Stimulated activated naive B cell treated with anti-CD40 and anti-IgM and Interleukin-4, amounts not matched to agents 10 μg/mL and 1 μg/mL and 100 μg/mL, for 72 hours (primary cell): ENCODE measurements around the gene GFRA1.

Experiments used
- ATAC-seq, 2 donors: fragments of 150-1000 bp; cut with Tn5 transposase; replicated peaks; 2 replicates each; pipeline ENCODE4 v1.10.0; 2021; ENCODE audit warnings: moderate library complexity in 1 of 2
- DNase-seq: peaks from one replicate; pipeline ENCODE4 v3.0.0; 2021
- H3K27ac Mint-ChIP-seq: one replicate; pipeline ENCODE4 v1.8.0; 2022; ENCODE audit warnings: mild to moderate bottlenecking, mixed read lengths
- H3K27me3 Mint-ChIP-seq, 2 donors: one replicate each; pipeline ENCODE4 v1.8.0; 2022; ENCODE audit warnings: mixed read lengths in 2 of 2
- H3K36me3 Mint-ChIP-seq, 2 donors: one replicate each; pipeline ENCODE4 v1.8.0; 2022; ENCODE audit warnings: mixed read lengths in 2 of 2, mild to moderate bottlenecking in 1 of 2
- H3K4me1 Mint-ChIP-seq, 2 donors: one replicate each; pipeline ENCODE4 v1.8.0; 2022; ENCODE audit warnings: mixed read lengths in 2 of 2, mild to moderate bottlenecking in 1 of 2
- H3K4me3 Mint-ChIP-seq, 2 donors: one replicate each; pipeline ENCODE4 v1.8.0; 2022; ENCODE audit warnings: mild to moderate bottlenecking in 2 of 2, mixed read lengths in 2 of 2, moderate library complexity in 1 of 2
- H3K9me3 Mint-ChIP-seq, 2 donors: one replicate each; pipeline ENCODE4 v1.8.0; 2022; ENCODE audit warnings: mixed read lengths in 2 of 2, mild to moderate bottlenecking in 1 of 2

The GFRA1 gene

DNA sequence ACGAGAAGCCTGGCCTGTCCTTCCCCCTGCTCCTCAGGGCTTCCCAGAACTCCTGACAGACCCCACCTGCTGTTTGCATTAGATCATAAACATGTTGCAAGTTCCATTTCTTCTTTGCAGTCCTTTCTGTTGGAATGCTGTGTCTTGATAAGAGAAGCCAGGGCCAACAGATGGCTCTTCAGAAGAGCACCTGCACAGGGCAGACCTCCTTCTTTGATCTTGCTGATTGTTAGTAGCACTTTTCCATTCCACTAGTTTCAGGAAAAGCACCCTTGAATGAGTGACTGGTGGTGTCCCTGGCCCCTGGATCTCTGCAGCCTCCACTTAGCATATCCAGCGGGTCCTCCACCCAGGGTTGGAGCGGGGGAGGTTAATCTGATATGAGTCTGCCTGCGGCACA lies 243.2 kb downstream of the GFRA1 start:
- ATAC-seq, result no peak
- DNase-seq, result no peak
- Mint-ChIP-seq H3K4me1 (no peaks in the 10 kb centered on the region), H3K36me3 (no peaks in the 10 kb centered on the region), H3K27me3 (no peaks in the 10 kb centered on the region), H3K9me3 (peaks cover 13 to 21% of the 10 kb centered on the region in 2 donors), H3K27ac (no peak overlapping the region), H3K4me3 (no peak overlapping the region)

- no peak for DNase-seq
- Mint-ChIP-seq H3K9me3 (peaks cover 6 to 8% of the 10 kb centered on the region in 2 donors), H3K4me1 (no peaks in the 10 kb centered on the region), H3K27me3 (no peaks in the 10 kb centered on the region), H3K27ac (no peak overlapping the region), H3K4me3 (no peak overlapping the region), H3K36me3 (no peaks in the 10 kb centered on the region)
- no peak for ATAC-seq
These were observed 245.7 kb downstream of the GFRA1 start for GRCh38 chr10:116027355-116027754.

GRCh38 chr10:116026725-116027124 lies 246.3 kb downstream of the GFRA1 start:
- Mint-ChIP-seq H3K27me3 (no peaks in the 10 kb centered on the region), H3K9me3 (peaks cover 5 to 8% of the 10 kb centered on the region in 2 donors), H3K27ac (no peak overlapping the region), H3K4me1 (no peaks in the 10 kb centered on the region), H3K36me3 (no peaks in the 10 kb centered on the region), H3K4me3 (no peak overlapping the region)
- DNase-seq (no peak), ATAC-seq (no peak)

DNA sequence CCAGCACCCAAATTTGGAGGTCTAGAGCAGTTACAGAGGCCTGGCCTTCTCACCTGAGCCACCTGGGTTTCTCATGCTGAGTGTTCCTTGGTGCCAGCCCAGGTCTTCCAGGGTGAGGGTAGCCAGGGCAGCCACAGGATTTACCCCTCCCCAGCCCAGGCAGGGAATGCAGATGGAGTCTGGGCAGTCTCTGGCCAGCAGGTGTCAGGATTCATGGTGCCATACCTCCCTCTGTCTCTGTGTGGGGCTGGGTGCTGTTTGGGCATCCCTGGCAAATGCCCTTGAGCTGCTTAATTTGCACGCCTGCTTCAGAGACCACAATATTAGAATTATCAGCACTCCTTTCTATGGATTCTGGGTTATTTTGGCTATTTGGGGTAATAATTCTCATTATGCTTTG lies 246.7 kb downstream of the GFRA1 start:
- no peaks in the 10 kb centered on the region for H3K4me1 Mint-ChIP-seq
- ATAC-seq (no peak), DNase-seq (no peak)
- no peak overlapping the region for H3K27ac Mint-ChIP-seq
- H3K9me3 Mint-ChIP-seq, result peaks cover 5 to 8% of the 10 kb centered on the region in 2 donors
- no peaks in the 10 kb centered on the region for H3K36me3 Mint-ChIP-seq
- H3K27me3 Mint-ChIP-seq, result no peaks in the 10 kb centered on the region
- no peak overlapping the region for H3K4me3 Mint-ChIP-seq

DNA sequence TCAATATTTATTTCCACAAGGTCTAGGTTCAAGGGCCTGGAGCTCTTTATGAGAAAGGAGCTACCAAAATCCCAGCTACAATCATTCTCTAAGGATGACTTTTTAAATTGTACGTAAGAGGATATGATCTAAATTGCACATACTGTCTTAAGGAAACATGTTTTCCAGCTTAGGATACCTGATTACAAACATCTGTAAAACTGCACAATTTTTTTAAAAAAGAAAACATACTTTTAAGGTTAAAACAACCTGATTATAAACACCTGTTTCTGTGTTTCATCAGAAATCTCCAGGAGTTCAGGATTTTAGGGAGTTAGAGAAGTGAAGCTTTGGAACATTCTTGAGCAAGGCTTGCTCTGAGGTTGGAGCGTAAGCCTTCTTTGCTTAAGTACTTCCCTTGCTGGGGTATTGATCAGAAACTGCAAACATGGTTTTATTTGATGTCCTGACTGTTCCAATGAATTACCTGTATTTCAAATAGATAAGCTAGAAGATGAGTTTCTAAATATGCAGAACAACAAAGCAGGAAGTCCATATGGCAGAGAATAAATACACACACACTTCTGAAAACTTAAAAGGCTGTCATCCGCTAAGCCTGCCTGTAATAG lies 248.6 kb downstream of the GFRA1 start:
- no peak overlapping the region for H3K4me3 Mint-ChIP-seq
- no peaks in the 10 kb centered on the region for H3K36me3 Mint-ChIP-seq
- H3K27me3 Mint-ChIP-seq, result no peaks in the 10 kb centered on the region
- ATAC-seq, result no peak
- no peak for DNase-seq
- no peaks in the 10 kb centered on the region for H3K4me1 Mint-ChIP-seq
- no peak overlapping the region for H3K27ac Mint-ChIP-seq
- H3K9me3 Mint-ChIP-seq, result peaks cover 7 to 15% of the 10 kb centered on the region in 2 donors

DNA sequence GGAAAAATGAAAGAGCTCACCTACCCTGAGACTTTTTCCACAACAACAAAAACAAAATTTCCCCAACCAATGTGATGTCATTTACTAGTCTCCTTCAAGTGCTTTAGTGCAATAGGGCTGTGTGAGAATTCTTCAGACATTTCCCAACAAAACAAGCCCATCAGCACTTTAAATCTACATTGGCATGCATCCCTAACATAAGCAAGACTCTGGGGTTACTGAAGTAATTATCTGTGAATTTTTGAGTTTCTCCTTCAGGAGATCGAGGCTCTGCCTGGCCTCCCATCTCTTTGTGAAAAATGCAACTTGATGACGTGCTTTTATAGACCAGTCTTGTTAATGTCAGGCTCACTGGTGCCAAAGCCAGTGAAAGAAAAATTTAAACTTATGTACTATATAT lies 255.6 kb downstream of the GFRA1 start:
- Mint-ChIP-seq H3K9me3 (peaks cover 7 to 16% of the 10 kb centered on the region in 2 donors), H3K27me3 (no peaks in the 10 kb centered on the region), H3K4me3 (no peak overlapping the region), H3K4me1 (no peaks in the 10 kb centered on the region), H3K27ac (no peak overlapping the region), H3K36me3 (no peaks in the 10 kb centered on the region)
- no peak for DNase-seq
- ATAC-seq, result no peak

- DNase-seq, result no peak
- Mint-ChIP-seq H3K27me3 (no peaks in the 10 kb centered on the region), H3K9me3 (peaks cover 3 to 11% of the 10 kb centered on the region in 2 donors), H3K4me3 (no peak overlapping the region), H3K27ac (no peak overlapping the region), H3K36me3 (no peaks in the 10 kb centered on the region), H3K4me1 (no peaks in the 10 kb centered on the region)
- ATAC-seq, result no peak
These were observed 257.2 kb downstream of the GFRA1 start for GRCh38 chr10:116015583-116016333.

DNA sequence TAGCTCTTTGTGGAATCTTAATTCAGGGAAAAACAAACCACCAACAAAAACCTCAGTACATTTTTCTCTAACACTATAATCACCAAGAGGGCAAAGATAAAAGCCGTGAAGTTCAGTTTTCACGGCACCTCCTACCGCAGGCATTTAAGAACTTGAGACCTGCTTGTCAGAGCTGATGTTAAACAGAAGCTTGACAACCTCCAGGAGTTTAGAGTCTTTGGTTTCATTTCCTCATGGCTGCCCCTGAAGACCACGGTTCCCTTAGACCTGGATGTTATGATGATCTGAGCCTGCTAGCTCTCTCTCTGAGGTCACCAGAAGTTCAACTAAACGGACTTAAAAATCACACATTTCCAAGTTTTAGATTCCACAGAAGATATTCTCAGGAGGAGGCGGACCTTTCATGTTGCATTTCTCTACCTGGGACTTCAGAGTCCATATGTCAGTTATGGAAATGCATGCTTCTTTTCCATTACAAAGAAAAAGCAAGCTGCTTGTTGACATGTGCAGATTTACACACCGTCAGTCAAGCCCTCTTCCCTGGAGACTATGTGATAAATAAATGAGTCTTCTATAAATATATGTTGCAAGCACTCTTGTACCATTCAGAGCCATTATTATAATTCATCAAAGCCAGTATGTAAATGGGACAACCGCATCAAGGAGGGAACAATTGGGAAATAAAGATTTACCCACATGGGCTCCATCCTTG lies 258.0 kb downstream of the GFRA1 start:
- peak; percentile 62 to 78 for ATAC-seq
- DNase-seq, result no peak
- Mint-ChIP-seq H3K4me3 (no peak overlapping the region), H3K27ac (no peak overlapping the region), H3K9me3 (peaks cover 0 to 11% of the 10 kb centered on the region in 2 donors), H3K36me3 (no peaks in the 10 kb centered on the region), H3K27me3 (no peaks in the 10 kb centered on the region), H3K4me1 (no peaks in the 10 kb centered on the region)

DNA sequence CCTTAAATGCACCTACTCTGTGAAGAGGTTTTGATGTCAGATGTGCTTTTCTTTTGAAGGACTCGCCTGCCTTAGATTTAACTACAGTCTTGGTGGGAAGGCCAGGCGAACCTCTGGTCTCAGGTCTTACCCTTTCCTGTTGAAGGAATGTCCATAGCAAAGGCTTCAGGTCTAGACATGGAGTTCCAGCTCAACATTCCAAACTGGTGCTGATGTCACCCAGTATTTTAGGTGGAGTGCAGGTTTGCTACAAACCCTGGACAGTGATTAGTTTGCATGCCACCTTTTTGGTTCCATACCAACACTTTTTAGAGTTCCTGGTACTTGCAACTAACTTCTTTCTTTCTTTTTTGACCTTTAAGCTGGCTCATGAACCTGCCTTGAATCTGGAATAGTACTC lies 258.7 kb downstream of the GFRA1 start:
- DNase-seq (no peak), ATAC-seq (no peak)
- Mint-ChIP-seq H3K9me3 (peaks cover 0 to 11% of the 10 kb centered on the region in 2 donors), H3K4me3 (no peak overlapping the region), H3K27me3 (no peaks in the 10 kb centered on the region), H3K4me1 (no peaks in the 10 kb centered on the region), H3K27ac (no peak overlapping the region), H3K36me3 (no peaks in the 10 kb centered on the region)

DNA sequence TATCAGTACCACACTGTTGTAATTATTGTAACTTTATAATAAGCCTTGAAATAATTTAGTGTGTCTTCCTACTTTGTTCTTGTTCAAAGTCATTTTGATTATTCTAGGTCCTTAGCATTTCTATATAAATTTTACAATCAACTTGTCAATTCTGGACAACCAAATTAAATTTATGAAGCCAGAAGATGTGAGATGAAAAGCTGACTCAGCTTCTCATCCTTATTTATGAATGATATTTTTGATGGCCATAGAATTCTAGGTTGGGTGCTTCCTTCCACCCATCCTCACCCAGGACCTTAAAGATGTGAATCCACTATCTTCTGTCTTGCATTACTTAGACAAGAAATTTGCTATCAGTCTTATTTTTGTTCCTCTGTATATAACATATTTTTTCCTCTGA lies 261.1 kb downstream of the GFRA1 start:
- H3K4me3 Mint-ChIP-seq, result no peak overlapping the region
- no peak for ATAC-seq

DNA sequence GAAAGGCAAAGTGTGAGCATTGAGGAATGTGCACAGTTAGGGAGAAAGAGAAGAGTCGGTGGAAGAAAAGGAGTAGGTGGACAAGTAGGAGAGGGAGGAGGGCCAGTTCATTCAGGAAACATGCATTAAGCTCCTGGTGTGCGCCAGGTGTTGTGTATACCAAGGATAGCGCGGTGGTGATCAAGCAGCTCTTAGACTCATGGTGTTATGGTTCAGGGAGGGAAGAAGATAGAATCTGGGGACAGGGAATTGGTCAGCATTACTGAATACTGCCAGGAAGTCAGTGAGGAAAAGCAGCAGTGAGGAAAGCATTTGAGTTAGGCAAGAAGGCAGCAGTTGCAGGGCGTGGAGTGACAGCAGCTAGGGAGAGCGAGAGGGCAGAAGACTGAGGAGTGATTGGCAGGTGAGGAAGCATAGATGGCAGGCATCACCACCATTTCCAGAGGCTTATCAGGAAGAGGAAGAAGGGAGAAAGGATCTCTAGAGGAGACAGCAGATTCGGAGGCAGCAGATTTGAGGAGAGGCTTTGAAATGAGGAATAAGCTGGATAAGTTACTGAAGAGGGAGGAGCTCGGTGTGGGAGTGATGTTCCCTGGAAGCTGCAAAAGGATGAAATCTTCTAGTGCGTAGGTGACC lies 265.6 kb downstream of the GFRA1 start:
- DNase-seq, result no peak
- Mint-ChIP-seq H3K4me3 (no peak overlapping the region), H3K4me1 (no peaks in the 10 kb centered on the region), H3K9me3 (peaks cover 8 to 10% of the 10 kb centered on the region in 2 donors), H3K27ac (no peak overlapping the region), H3K27me3 (no peaks in the 10 kb centered on the region), H3K36me3 (no peaks in the 10 kb centered on the region)
- no peak for ATAC-seq

More for the DNA sequence above, 261.1 kb downstream of the GFRA1 start:
- peaks cover 5 to 10% of the 10 kb centered on the region in 2 donors for H3K9me3 Mint-ChIP-seq
- no peak for DNase-seq
- no peaks in the 10 kb centered on the region for H3K4me1 Mint-ChIP-seq
- no peaks in the 10 kb centered on the region for H3K27me3 Mint-ChIP-seq
- no peaks in the 10 kb centered on the region for H3K36me3 Mint-ChIP-seq
- H3K27ac Mint-ChIP-seq, result no peak overlapping the region
